ENCODE data around the gene TSPAN33. TPM values are rescaled to one million over a fixed set of nuclear protein-coding genes. Genes with fewer than 3 reads are reported as not detected.

TSPAN33 gene
- total and polyA plus RNA-seq, 10 of the 15 experiments (the other 5 are each of a cell fraction or from before 2014, with no cell fraction given) = 12.0 to 123 (median 86.3) TPM

GRCh38 chr7:129188892-129189660 lies 44.6 kb downstream of the TSPAN33 start (continued):
- 0 out of 2 replicates have a peak, but pooled peaks have one; percentile 52 for TF ChIP-seq ZNF687 (IDR thresholded peaks at IDR 0.05)
- no peak for TF ChIP-seq ZBTB40 (IDR thresholded peaks at IDR 0.05; ENCODE audit: borderline replicate concordance)
- 0 out of 2 replicates have a peak, but pooled peaks have one; percentile 31 for TF ChIP-seq NR2F1 (conservative IDR thresholded peaks at IDR 0.05)
- TF ChIP-seq SIN3A (IDR thresholded peaks at IDR 0.05; ENCODE audit: low read depth, low read length) = no peak
- peak; percentile 53; the same call in 1 of the 2 replicates for TF ChIP-seq GATAD2B (conservative IDR thresholded peaks at IDR 0.05; ENCODE audit: low read depth)
- TF ChIP-seq ZSCAN29 (IDR thresholded peaks at IDR 0.05) = no peak
- TF ChIP-seq CHD1 (IDR thresholded peaks at IDR 0.05; ENCODE audit: low read depth, low read length) = no peak
- no peak for TF ChIP-seq JUNB (IDR thresholded peaks at IDR 0.05)
- no peak for TF ChIP-seq PRDM15 (CRISPR knock-in tag; IDR thresholded peaks at IDR 0.05)
- no peak for TF ChIP-seq RBBP5 (conservative IDR thresholded peaks at IDR 0.05)
- no peak for TF ChIP-seq TAF1 (IDR thresholded peaks at IDR 0.05; ENCODE audit: borderline replicate concordance, low read depth, low read length)
- no peak for TF ChIP-seq EED (IDR thresholded peaks at IDR 0.05; ENCODE audit: low read depth)
- no peak for TF ChIP-seq NFYB (IDR thresholded peaks at IDR 0.05; ENCODE audit: insufficient read depth, low read depth, low read length)
- no peak for TF ChIP-seq NKRF (conservative IDR thresholded peaks at IDR 0.05)

All from GM12878 (cell line).